GM12872 (cell line): ENCODE results near the gene MGST3.

Experiments
- TF ChIP-seq, protein P1 (sequence below): IDR thresholded peaks from 3 replicates; pipeline ENCODE4 v1.5.1; 2011; ENCODE audit warnings: low read depth, mild to moderate bottlenecking, low read length, moderate library complexity; ENCODE audit not compliant: insufficient read depth

MGST3 gene

DNA sequence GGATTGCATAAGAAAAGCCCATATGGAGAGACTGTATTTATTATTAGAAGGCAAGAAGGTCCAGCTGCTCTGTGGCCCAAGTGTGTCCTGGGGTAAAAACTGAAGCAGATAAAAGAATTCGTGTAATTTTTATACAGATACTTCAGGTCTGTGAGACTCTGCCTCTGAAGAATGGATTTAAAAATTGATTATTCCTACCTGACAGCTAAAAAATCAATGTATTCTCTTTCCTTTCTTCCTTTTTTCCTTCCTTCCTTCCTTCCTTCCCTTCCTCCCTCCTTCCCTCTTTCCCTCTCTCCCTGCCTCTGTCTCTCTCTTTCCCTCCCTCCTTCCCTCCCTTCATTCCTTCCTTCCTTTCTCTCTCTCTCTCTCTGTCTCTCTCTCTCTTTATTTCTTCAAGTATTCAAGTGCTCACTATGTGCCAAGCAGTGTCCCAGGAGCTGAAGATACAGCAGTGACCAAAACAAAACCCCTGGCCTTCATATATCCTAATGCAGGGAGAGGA lies 11.3 kb upstream of the MGST3 start:
- TF ChIP-seq, protein P1, sequence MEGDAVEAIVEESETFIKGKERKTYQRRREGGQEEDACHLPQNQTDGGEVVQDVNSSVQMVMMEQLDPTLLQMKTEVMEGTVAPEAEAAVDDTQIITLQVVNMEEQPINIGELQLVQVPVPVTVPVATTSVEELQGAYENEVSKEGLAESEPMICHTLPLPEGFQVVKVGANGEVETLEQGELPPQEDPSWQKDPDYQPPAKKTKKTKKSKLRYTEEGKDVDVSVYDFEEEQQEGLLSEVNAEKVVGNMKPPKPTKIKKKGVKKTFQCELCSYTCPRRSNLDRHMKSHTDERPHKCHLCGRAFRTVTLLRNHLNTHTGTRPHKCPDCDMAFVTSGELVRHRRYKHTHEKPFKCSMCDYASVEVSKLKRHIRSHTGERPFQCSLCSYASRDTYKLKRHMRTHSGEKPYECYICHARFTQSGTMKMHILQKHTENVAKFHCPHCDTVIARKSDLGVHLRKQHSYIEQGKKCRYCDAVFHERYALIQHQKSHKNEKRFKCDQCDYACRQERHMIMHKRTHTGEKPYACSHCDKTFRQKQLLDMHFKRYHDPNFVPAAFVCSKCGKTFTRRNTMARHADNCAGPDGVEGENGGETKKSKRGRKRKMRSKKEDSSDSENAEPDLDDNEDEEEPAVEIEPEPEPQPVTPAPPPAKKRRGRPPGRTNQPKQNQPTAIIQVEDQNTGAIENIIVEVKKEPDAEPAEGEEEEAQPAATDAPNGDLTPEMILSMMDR, result no peak

DNA sequence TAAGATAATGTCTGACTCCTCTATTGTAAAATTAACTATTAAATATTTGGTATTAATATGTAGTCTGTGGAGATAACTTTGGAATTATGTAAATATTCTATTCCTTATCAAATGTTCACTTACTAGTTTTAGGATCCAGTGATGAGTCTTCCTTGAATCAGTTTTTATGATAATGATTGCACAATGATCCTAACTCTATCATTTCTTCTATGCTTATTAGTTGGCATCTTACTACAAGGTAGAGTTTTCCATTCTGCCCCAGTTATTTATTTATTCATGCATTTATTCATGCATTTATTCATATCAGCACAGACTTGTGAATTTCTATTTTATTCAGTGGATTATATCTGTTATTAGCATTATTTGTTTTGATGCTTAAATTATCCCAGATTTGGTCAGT lies 7.4 kb upstream of the MGST3 start:
- TF ChIP-seq, protein P1, result no peak

- TF ChIP-seq, protein P1, result no peak
Measured at GRCh38 chr1:165624441-165624840, 6.6 kb upstream of the MGST3 start.

GRCh38 chr1:165628147-165628822 lies 2.7 kb upstream of the MGST3 start:
- TF ChIP-seq, protein P1, result no peak

- TF ChIP-seq, protein P1, result no peak
Measured at GRCh38 chr1:165629151-165629550, 1.9 kb upstream of the MGST3 start.

DNA sequence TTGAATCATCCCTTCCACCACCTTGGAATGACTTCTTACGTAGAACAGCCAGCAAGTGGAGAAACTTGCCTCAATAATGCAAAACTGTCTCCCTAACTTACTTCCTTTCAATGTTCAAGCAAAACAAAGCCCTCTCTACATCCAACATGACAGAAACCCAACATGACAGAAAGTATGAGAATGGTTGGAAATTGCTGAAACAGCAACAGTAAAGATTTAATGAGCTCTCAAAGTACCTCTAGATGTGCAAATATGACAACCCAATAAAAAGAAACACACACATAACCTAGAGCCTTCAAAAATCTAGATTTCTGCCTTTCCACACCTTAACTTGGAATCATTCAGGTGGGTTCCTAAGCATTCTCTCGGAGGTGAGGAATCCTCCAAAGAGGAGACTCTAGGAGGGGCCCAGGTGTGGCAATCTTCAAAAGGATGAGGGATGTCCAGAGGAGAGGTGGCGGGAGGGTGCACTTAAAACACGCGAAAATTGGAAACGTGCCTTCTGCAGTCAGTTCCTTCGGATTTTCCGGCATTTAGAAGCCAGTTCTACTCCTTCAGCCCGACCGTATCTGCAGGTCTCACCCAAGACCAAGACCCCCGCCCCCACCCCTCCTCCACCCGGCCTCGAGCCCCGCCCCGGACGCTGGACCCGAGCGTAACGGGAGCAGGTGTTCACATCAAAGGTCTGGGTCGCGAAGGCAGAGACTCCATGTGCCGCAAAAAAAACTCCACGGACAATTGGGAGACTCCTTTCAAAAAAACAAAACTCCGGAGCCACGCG lies 996 bp upstream of the MGST3 start:
- TF ChIP-seq, protein P1, result no peak

DNA sequence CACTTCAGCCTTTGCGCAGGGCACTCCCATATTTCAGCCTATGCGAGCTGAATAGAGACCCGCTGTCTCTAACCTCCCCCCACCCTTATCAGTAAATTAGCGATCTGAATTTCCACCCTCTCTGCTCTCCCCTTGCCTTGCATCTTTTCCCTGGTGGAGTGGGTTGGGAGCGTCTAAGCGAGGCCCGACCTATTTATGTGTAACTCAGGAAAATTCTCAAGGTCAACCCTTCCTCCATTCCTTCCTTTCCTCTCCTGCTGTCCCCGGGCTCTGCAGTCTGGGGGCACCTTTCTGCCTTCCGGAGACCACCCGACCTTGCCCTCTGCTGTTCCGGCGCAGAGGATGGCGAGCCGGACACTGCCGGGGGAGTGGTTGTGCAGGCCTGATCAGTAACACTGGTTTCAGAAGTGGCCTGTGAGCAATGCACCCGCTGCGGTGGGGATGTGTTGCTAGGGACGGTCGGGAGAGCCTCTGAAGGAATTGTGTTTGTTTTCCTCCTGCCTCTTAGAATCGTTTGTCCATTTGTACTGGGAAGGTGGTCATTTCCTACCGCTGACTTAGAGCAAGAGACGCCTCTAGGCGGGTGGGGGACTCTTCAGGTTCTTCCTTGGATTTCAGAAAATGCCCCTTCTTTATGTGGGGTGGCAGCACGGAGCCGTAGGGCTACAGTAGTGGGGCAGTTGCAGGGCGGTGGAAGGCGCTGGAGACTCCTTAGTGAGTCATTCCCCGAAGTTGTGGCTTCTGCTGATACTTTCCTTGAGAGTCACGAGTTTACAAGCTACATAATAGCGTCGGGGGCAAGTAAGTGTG lies 513 bp downstream of the MGST3 start:
- TF ChIP-seq, protein P1, result 0 out of 3 replicates have a peak, but pooled peaks have one; percentile 21
